NCI-H345 treated with DMSO at 0.1 percent for 48 hours (cell line): ENCODE measurements around the gene CAPN13.
A peak's percentile ranks its signal among the peaks of the same experiment; 100 is the strongest.

Experiments used
- DNase-seq: peaks from one replicate; lab custom pipeline; 2025; ENCODE audit not compliant: unreplicated experiment; lab: John Stamatoyannopoulos, UW

Gene CAPN13

DNA sequence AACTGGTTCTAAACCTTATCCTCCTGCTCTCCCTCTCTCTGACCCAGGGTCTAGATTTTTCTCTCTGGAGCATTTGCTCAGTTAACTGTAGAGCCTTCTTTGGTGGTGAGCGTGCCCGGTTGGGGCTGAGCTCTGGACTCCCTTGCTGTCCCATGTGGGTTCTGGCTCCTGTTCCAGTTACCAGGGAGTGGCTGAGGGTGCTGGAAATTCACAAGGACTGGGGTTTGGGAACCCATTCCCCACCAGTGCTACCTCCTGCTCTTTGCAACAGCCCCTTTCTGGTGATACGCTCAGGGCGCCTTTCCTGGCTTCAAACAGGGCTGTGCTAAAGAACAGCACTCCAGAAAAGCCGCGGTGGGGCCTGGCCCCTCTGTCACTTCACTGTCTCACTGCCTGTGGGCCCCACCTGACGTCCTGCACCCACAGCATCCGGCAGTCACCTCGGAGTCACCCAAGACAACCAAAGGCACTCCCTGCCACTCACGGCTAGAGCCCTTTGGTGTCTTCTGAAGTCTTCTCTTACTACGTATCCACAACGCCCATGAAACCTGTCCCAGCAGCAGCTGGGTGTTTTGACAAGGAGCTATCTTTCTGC is 41.3 kb downstream of the CAPN13 start:
- no peak for DNase-seq

DNA sequence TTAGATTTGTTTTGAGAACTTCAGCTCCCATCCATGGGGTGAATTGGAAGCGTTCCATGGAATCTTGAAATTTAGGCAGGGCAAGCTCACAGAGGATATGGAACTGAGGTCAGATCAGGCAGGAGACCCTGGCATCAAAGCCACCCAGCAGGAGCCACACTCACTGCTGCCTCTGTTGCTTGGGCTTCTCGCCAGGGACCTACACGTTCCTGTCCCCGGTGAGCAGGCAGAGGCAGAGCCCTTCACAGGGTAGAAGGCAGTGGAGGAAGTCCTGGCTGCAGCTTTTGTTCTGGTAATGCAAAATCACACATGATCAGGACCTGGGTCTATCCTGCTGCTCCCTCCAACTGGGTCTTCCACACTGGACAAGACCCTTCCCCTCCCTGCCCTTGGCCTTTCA is 42.1 kb downstream of the CAPN13 start:
- no peak for DNase-seq

DNA sequence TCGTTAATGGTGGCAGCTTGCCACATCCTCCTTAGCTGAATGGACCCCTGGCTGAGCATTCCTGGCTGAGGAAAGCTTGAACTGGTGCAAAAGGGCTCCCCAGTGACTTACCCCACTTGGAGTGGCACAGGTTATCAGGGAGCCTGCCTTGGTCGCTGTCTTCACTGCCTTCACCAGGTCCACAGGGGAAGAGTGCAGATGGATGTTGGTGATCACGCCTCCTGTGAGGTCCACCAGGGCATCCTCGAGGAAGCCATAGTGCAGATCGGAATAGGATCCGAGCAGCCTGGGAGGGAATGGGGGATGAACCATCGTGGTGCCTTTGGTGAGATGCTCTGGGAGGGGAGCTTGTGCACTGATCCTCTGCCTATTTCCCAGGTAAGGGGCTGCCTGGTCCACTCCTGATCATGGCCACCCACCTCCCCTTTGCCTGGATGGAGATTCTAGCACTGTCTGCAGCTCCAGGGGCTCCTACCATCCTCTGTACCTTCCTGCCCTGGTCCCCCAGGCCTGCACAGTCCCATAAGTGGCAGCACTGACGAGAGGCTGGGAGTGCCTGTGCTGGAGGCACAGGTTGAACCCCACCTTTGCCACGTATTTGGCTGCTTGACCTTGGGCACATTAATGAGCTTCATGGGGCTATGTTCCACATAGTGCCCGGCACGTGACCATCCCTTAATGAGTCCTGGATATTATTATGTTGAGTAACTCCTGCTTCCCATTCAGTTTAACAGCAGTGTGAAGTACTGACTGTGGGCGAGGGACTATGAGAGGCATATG is 43.0 kb downstream of the CAPN13 start:
- DNase-seq, result no peak

DNA sequence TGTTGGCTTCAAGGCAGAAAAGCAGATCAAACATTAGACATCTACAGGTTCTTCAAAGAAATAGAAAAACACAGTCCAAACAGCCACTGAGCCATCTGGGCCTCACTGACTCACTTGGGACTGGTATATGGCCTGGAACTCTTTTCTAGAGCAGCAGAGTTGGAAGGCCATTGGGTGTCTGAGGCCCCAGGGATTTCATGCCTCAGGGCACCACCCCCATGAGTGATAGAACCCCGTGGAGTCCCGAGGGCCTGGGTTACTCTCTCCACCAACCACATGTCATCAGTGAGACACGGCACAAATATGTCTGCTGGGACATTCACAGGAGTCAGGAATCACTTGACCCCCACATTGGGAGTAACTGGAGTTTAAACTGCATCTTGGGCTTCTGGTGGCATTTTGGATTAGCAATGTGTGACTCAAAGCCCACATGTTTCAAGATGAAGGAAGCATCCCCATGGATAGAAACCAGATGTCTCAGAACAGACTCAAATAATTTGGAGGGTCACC is 44.0 kb downstream of the CAPN13 start:
- DNase-seq, result no peak

DNA sequence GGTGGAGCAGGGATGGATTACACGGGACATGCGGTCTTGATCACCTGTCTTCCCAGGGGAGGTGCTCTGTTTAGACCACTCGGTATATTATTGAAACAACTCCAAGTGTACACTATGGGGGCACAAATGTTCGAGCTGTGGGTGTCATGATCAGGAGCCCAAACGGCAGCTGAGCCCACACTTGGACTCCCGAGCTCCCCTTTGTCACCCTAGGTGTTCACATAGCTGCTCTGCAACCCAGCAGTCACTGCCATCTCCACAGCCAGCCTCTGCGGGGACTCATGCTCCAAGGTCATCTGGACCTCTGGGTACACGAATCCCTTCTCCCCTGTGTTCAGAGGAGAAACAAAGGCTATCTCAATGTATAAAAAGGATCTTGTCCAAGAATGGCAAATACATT is 46.0 kb downstream of the CAPN13 start:
- no peak for DNase-seq

DNA sequence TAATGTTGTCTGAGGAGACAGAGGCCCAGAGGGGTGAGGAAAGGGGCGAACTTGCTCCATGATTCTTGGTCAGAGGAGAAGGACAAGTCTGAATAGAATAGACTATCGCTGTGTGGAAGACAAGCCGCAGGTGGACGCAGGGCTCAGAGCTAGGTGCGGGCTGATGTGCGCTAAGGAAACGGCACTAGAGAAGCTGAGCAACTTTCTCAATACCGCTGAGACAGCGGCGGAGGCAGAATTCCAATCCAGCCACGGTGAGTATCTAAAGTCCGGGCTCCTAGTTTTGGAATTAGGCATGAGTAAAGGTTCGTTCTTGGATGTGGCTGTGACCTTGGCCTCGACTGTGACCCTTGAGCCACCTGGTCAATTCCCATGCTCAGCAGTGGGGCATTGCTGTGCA is 47.8 kb downstream of the CAPN13 start:
- no peak for DNase-seq

DNA sequence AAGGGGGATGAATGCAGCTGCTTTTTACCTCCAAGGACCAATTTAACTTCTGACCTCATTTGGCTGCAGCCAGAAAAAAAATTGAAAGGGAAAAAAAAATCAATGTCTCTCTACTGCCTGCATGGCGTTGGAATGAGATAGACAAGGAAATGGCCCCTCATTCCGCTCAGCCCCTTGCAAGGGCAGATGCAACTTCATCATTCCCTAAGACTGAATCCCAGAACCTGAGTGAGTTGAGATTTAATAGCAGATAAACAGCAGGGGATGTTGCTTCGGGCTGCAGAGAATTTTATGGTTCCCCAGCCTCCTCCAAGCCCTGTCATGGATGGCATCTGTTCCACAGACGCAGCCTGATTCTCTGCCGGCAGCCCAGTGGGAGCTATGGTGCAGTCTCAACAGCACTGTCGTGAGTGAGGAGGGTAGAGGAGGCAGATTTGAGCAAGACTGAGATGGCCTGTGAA is 49.0 kb downstream of the CAPN13 start:
- no peak for DNase-seq

DNA sequence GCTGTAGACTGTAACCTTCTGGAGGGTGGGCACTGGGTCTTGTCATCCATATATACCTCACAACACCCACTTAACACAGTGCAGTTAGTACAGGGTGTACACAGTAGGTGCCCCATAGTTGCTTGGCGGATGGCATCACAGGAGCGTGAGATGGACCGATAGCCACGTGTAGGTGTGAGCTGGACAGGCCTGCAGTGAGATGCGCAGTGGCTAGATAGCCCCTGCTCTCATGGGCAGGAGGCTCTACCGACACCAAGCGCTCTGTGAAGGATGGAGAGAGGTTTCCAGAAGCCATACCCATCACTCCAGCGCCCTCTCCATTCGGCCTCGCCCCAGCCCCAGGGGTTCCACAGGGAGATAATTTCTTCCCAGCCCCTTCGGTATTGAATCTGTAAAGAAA is 49.5 kb downstream of the CAPN13 start:
- no peak for DNase-seq

DNA sequence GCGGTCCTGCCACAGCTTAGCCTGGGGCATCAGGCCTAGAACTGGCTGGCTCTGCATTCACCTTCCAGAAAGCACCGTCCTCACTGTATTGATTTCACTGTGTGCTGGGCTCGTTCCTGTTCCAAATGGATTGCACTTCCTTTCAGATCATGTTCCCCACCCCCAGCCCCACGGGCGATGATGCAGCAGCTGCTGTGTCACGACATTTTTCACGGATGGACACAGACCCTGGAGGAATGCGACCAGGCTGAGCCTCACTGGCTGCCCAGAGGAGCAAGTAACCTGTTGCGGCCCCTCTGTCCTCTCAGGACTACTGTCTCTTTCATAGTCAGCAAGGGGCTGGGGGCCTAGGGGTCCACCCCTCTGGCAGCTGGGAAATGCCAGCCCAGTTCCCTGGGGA is 50.3 kb downstream of the CAPN13 start:
- DNase-seq, result no peak

DNA sequence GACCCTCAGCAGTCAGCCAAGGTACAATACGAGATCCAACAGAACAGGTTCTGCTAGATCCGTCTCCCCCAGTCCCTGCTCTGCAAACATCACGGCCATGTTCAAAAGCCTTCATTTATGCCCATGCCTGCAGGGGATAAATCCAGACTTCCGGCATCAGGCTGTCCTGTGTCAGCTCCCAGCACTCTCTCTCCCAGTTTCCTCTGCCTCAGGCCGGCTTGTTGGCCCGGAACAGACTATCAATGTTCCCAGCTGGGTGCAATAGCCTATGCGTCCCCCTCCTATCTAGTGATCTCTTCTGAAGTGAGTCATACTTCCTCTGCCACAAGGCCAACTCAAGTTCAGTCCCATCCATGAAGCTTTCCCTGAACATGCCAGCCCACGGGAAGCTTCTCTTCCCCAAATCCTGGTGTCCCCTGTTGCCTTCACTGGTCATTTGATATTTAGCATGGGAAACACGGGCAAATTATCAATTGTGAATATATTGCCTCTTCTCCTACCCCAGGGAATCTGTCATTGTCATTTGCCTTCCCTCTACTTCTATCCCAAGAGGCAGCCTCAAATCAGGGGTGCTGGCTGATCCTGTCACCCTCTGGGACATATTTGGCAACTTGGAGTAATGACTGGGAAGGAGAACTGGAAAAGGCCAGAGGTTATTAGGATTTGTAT is 51.1 kb downstream of the CAPN13 start:
- no peak for DNase-seq

DNA sequence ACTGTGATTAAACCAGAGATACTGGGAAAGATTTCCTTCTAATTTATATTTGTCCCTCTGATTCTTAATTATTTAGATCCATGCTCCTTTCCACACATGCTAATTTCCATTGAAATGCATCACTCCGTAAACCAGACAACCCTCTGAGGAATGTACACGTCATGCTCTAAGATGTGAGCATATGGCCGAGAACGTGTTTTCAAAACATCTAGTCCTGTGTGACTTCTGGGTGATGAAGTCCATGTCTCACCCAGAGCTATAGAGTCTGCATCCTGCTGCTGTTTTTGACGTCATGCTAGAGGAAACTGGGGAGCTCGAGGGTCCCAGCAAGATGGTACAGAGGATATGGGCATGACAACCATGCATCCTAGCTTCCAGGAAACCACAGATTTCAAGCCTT is 53.6 kb downstream of the CAPN13 start:
- DNase-seq, result no peak

DNA sequence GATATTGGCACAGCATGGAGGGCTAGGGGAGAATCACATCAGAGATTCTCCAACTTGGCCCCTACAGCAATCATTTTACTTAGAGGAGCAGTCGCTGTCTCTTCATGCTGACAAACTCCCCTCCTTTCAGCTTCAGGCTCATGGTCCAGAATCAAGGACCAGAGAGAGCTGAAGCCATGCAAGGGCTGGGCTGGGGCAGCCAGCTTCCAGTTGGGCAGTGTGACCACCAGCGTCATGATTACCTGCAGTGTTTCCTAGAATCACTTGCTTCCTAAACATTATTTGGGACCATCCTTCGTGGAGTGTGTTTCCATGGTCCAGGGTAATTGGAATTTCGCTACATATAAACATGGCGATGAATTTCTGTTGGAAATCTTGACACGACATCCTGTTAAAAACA is 54.4 kb downstream of the CAPN13 start:
- no peak for DNase-seq

DNA sequence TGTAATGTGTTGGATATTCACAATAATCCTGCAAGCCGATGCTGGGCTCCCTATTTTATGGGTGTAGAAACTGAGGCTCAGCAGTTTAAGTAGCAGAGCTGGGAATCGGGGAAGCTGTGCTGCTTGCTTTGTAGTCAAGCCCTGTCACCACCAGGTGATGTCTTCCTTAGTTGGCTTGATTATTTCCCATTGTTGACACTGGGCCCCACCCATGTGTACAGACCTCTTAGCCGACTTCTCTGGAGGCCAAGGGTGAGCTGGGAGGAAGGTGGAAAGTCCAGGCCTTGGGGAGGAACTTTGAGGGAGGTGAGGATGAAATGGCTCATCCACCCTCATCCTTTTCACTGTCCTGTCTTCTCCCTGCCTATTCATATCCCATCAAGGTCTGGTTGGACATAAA is 60.0 kb downstream of the CAPN13 start:
- no peak for DNase-seq

DNA sequence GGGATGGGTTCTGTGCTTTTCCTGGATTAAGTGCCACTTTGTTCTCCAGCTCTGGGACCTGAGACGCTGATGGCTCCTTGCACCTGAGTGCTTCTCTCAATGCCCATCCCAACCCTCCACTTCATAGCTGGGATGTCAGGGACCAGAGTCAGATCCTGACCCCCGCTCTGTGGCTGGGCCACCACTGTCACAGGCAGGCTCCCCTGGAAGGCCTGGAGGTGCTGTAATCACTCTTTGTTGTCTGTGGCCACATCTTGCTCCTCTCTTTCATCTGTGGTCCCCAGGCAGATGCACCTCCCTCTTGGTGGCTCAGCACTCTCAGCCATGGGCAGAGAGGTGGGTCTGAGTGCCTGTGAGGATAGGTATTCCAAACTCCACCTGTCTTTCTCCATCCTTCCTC is 62.4 kb downstream of the CAPN13 start:
- no peak for DNase-seq

DNA sequence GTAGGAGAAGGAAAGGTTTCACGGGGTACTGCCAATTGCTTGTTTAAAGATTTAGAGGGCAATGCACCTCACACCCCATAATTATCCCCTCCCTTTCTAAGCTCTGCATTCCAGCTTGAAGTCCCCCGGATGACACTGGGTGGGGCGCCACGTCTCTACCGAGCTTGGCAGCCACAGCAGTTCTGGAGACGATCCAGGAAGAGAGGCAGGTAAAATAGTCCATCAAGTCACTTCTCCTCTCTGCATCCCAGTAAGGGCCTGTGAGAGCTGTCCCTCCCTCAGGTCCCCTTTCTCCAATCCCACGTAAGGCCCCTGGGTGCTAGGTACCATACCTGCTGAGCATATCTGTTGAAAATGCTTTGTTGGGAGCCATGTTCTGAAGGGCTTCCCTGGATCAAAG is 65.7 kb downstream of the CAPN13 start:
- DNase-seq, result no peak

DNA sequence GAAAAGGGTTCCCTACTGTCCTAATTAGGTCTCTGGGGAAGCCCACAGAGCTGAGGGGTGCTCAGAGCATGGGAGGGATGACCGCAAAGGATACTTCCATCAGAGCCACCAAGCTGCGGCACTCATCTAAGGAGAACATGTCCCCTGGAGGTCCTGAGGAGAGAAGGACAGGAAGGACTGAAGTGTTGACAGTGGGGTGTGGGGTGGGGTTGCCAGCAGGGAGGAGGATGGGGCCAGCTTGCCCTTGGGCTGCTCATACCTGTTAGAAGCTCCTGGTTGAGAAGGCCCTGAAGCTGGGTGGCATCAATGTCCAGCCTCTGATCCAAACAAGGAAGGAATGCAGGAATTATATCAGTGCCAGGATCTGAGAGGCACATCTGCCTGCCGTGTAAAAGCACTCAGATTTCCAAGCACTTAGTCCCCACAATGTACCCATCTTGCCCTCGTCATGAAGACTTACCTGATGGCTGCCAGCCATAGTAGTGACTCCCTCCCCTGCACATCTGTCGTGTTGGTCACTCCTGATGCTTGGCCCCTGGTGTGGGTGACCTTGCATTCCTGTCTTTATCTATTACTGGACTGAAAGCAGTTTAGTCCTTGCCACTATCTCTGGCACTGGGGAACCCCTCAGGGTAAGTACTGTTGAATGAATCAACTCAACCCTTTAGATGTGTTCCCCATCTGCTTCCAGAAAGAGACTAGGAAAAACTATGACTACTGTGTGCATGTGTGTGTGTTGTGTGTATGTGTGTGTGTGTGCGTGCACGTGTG is 68.9 kb downstream of the CAPN13 start:
- DNase-seq, result no peak

DNA sequence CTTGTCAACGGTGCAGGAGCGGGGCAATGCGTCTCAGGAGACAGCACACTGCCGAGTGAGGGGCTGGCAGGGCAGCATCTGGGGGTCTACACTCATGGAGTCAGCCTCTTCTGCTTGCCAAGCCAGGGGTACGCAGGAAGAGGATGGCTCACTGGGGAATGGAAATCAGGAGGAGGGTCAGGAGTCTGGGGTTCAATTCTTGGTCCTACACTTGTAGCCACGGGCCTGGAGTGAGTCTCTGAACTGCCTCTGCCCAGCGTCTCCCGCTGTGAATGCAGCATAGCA is 70.0 kb downstream of the CAPN13 start:
- no peak for DNase-seq

DNA sequence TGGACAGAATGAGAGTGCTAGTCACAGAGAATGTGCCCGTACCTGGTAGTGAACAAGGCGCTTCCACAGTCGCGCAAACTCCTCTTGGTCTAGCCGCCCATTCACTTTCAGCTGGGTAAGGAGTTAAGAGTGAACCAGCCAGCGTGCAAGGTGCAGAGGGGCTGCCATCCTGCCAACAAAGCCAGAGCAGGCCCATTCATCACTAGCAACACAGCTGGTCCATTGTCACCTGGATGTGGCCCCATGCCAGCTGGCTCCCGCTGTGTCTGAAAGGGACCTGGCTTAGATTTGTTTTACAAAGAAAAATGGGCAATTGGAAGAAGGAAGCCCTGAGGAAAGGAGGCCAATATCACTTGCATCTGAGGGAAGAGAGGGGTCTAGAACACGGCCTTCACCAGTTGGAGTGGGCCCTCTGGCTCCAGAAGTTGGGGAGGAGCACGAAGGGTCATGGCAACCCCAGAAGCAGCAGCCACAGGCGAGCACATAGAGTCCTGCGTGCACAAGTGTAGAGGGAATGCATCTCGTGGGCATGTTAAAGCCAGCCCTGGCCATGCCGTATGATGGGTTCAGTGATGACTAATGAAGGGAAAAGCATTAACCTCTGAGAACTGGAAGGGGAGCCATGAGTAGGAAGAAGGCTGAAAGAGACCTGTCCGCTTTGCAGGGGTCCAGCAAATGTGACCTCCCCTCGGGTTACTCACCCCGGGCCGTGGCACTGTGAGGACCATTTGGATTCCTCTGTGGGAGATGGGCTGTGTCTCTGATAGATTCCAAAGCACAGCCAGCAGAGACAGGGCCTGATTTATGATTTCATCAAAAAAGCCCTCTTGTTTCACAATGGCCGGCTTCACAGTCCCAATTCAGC is 70.6 kb downstream of the CAPN13 start:
- DNase-seq, result peak; percentile 94

DNA sequence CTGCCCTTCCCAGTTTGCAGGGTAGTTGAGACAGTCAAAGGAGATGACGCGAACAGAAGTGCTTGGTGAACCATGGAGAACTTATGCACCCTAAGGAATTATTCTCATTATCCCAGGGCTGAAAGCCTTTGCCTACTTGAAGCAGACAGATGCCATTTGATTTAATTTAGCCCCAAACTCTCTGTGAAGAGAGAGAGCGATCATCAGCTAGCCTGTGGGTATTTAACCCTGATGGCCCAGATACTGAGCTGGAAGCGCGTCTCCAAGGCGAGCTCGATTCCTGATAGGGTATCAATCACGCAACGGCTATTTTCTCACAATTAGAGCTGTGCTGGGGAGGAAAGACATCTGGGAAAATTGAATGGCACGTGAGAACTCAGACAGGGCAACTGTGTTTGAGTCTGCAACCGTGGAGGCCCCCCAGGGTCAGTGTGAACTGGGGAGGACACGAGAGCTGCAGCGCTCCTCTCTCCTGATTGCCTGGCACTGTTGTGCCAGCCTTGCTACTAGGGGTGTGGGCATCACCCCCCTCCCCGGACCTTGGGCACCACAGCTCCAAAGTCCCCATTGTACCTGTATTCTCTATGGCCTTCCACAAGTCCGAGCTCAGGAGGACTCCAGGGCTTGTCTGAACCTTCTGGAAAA is 73.2 kb downstream of the CAPN13 start:
- no peak for DNase-seq

DNA sequence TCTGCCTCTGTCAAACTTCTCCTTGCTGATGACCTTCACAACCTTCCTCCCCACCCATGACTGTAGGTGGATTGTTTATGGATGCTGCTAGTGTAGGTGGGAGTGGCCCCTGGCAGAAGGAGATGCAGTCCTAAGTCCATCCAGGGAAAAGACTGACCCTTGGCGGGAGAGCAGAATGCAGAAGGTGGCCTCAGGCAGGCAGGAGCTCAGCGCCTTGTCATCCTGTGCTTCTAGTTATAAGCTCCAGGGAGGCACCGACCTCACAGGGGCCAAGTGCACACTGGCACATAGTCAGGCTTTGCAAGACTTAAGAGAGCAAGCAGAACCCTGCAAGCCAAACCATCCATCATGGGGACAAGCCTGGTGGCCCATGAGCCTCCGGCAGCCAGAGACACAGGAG is 74.4 kb downstream of the CAPN13 start:
- DNase-seq, result no peak
